Suprapubic skin (tissue), 3 donors: ENCODE results near the gene RPL31.

ENCODE experiments used
- CTCF ChIP-seq, 2 donors: fragments of 200-600 bp in 1 of 2; fragments of 450-650 bp in 1 of 2; sonication (generic) in 1 of 2; IDR thresholded peaks; one replicate each; pipeline ENCODE4 v1.5.1; 2016 to 2019; ENCODE audit warnings: antibody characterized with exemption in 2 of 2, mild to moderate bottlenecking in 1 of 2, moderate library complexity in 1 of 2
- POLR2A ChIP-seq, 2 donors: fragments of 450-650 bp; IDR thresholded peaks; one replicate each; pipeline ENCODE4 v1.6.1; 2017; ENCODE audit warnings: antibody characterized with exemption in 2 of 2, mild to moderate bottlenecking in 2 of 2, moderate library complexity in 2 of 2

- TF ChIP-seq CTCF (IDR thresholded peaks at IDR 0.05) (no peak), POLR2A (IDR thresholded peaks at IDR 0.05) (peak; percentile 78)
Observed at GRCh38 chr2:101001691-101002561, at the start of gene RPL31.
